H1 (cell line): ENCODE data around the gene CAPN8. TPM values are rescaled to one million over a fixed set of nuclear protein-coding genes. Genes with fewer than 3 reads are reported as not detected.
A peak's percentile ranks its signal among the peaks of the same experiment; 100 is the strongest.

Experiments used
- CTCF ChIA-PET: fragments of 300-600 bp; sonication (Branson Sonifier 250); formaldehyde crosslinking; loops from one replicate; lab custom pipeline; 2021; ENCODE audit not compliant: partially characterized antibody; lab: Charles Lee
- POLR2A ChIA-PET: fragments of 300-600 bp; sonication (Branson Sonifier 250); formaldehyde crosslinking; loops from one replicate; lab custom pipeline; 2021; ENCODE audit warnings: inconsistent platforms; ENCODE audit not compliant: partially characterized antibody; lab: Charles Lee
- DNase-seq, 2 experiments: peaks; one replicate each; pipeline versions ENCODE4 v3.0.0 to v3.0.0-alpha.2; 2010 to 2022; ENCODE audit warnings: low spot score in 2 of 2, low read depth in 1 of 2, mixed read lengths in 1 of 2
- FAIRE-seq: peaks from 2 replicates; lab custom pipeline; 2011; peaks lifted over from hg19 to GRCh38; lab: Jason Lieb, UNC
- H2AFZ ChIP-seq: 2 replicates; pipeline ENCODE4 v1.8.1; 2012; ENCODE audit warnings: low read length, inconsistent platforms
- H2AK5ac ChIP-seq: 2 replicates; pipeline ENCODE4 v1.6.1; 2013; ENCODE audit warnings: low read depth, low read length
- H2BK120ac ChIP-seq: replicated peaks from 2 replicates; pipeline ENCODE3; 2013; ENCODE audit warnings: low read depth, low read length, inconsistent platforms
- H2BK12ac ChIP-seq: 2 replicates; pipeline ENCODE4 v1.6.1; 2013; ENCODE audit warnings: low read depth, low read length
- H2BK15ac ChIP-seq: 2 replicates; pipeline ENCODE4 v1.6.1; 2013; ENCODE audit warnings: low read length
- H2BK20ac ChIP-seq: 2 replicates; pipeline ENCODE4 v1.6.1; 2013; ENCODE audit warnings: low read length
- H2BK5ac ChIP-seq: 2 replicates; pipeline ENCODE4 v1.6.1; 2013; ENCODE audit warnings: low read depth, low read length
- H3K14ac ChIP-seq: 2 replicates; pipeline ENCODE4 v1.6.1; 2013; ENCODE audit warnings: inconsistent platforms; ENCODE audit not compliant: insufficient read length
- H3K18ac ChIP-seq: 2 replicates; pipeline ENCODE4 v1.6.1; 2013; ENCODE audit warnings: low read length; ENCODE audit errors: extremely low read depth
- H3K23ac ChIP-seq: 2 replicates; pipeline ENCODE4 v1.6.1; 2013; ENCODE audit warnings: inconsistent platforms; ENCODE audit not compliant: insufficient read length
- H3K23me2 ChIP-seq: 2 replicates; pipeline ENCODE4 v1.6.1; 2013; ENCODE audit warnings: low read depth, low read length
- H3K27ac ChIP-seq: 2 replicates; pipeline ENCODE4 v1.6.1; 2011; ENCODE audit warnings: low read depth, low read length, inconsistent platforms
- H3K27me3 ChIP-seq, 4 experiments: replicated peaks in 1 of 4; 1 replicate in 1 of 4; 2 replicates in 3 of 4; pipeline versions ENCODE4 v1.6.1 to v1.8.1; 2011 to 2013; ENCODE audit warnings: low read length in 3 of 4, mild to moderate bottlenecking in 3 of 4, inconsistent platforms in 2 of 4, mixed read lengths in 2 of 4, moderate library complexity in 1 of 4; ENCODE audit not compliant: control insufficient read depth in 3 of 4, insufficient read depth in 3 of 4; ENCODE audit errors: extremely low read depth in 1 of 4
- H3K36me3 ChIP-seq, 4 experiments: 2 replicates each; pipeline versions ENCODE4 v1.6.1 to v1.8.1; 2011 to 2013; ENCODE audit warnings: mild to moderate bottlenecking in 4 of 4, low read length in 3 of 4, moderate library complexity in 2 of 4, control low read depth in 1 of 4, inconsistent platforms in 1 of 4; ENCODE audit not compliant: insufficient read depth in 4 of 4, control insufficient read depth in 2 of 4
- H3K4ac ChIP-seq: replicated peaks from 2 replicates; pipeline ENCODE3; 2013; ENCODE audit warnings: low read length, low read depth, mixed read lengths, inconsistent platforms; ENCODE audit not compliant: insufficient read length
- H3K4me1 ChIP-seq, 4 experiments: replicated peaks in 1 of 4; 1 replicate in 1 of 4; 2 replicates in 3 of 4; pipeline versions ENCODE4 v1.6.1 to v1.8.1; 2011 to 2013; ENCODE audit warnings: low read length in 3 of 4, inconsistent platforms in 2 of 4, mixed read lengths in 1 of 4; ENCODE audit not compliant: insufficient read depth in 4 of 4, control insufficient read depth in 3 of 4
- H3K4me2 ChIP-seq, 2 experiments: 2 replicates each; pipeline versions ENCODE4 v1.6.1 to v1.8.1; 2011 to 2013; ENCODE audit warnings: low read depth in 2 of 2, low read length in 2 of 2, control low read depth in 1 of 2, inconsistent platforms in 1 of 2, mild to moderate bottlenecking in 1 of 2; ENCODE audit not compliant: insufficient read depth in 1 of 2
- H3K4me3 ChIP-seq, 4 experiments: fragments of 200-600, 300-600 bp in 1 of 4; sonication (generic), shearing (Covaris generic), sonication (Bioruptor Twin) in 1 of 4; 2 replicates each; pipeline versions ENCODE4 v1.5.1 to v1.8.1; 2011 to 2016; ENCODE audit warnings: low read length in 4 of 4, low read depth in 3 of 4, control low read depth in 2 of 4, inconsistent platforms in 2 of 4, mild to moderate bottlenecking in 2 of 4, mixed read lengths in 1 of 4, moderate library complexity in 1 of 4; ENCODE audit not compliant: insufficient read depth in 2 of 4; ENCODE audit errors: extremely low read depth in 1 of 4
- H3K56ac ChIP-seq: replicated peaks from 2 replicates; pipeline ENCODE3; 2013; ENCODE audit warnings: low read depth, mild to moderate bottlenecking, mixed read lengths, low read length, inconsistent platforms; ENCODE audit not compliant: insufficient read length
- H3K79me1 ChIP-seq: 2 replicates; pipeline ENCODE4 v1.6.1; 2013; ENCODE audit warnings: low read depth, low read length, control low read depth
- H3K79me2 ChIP-seq, 2 experiments: 2 replicates each; pipeline versions ENCODE4 v1.6.1 to v1.8.1; 2012 to 2013; ENCODE audit warnings: low read length in 2 of 2, mild to moderate bottlenecking in 2 of 2, inconsistent platforms in 1 of 2; ENCODE audit not compliant: insufficient read depth in 2 of 2, control insufficient read depth in 1 of 2
- H3K9ac ChIP-seq, 4 experiments: replicated peaks in 1 of 4; 1 replicate in 1 of 4; 2 replicates in 3 of 4; pipeline versions ENCODE4 v1.6.1 to v1.8.1; 2011 to 2013; ENCODE audit warnings: low read depth in 3 of 4, low read length in 3 of 4, control low read depth in 2 of 4, mild to moderate bottlenecking in 2 of 4, moderate library complexity in 2 of 4, inconsistent platforms in 1 of 4; ENCODE audit errors: extremely low read depth in 1 of 4
- H3K9me3 ChIP-seq, 2 experiments: 2 replicates each; pipeline versions ENCODE4 v1.6.1 to v1.8.1; 2012 to 2013; ENCODE audit warnings: mild to moderate bottlenecking in 2 of 2, moderate library complexity in 2 of 2, control low read depth in 1 of 2, inconsistent platforms in 1 of 2, low read depth in 1 of 2, low read length in 1 of 2, mixed read lengths in 1 of 2; ENCODE audit not compliant: insufficient read depth in 2 of 2
- H4K20me1 ChIP-seq, 2 experiments: replicated peaks in 1 of 2; 2 replicates each; pipeline versions ENCODE3 to v1.8.1; 2011 to 2013; ENCODE audit warnings: inconsistent platforms in 2 of 2, low read length in 2 of 2, mild to moderate bottlenecking in 1 of 2; ENCODE audit not compliant: insufficient read depth in 2 of 2, control insufficient read depth in 1 of 2
- H4K5ac ChIP-seq: 2 replicates; pipeline ENCODE4 v1.6.1; 2013; ENCODE audit warnings: low read length, low read depth, mixed read lengths, inconsistent platforms; ENCODE audit not compliant: insufficient read length
- H4K8ac ChIP-seq: 2 replicates; pipeline ENCODE4 v1.8.0; 2013; ENCODE audit warnings: mild to moderate bottlenecking, moderate library complexity, low read length, inconsistent platforms; ENCODE audit not compliant: insufficient read depth; ENCODE audit errors: extremely low read depth
- H4K91ac ChIP-seq: replicated peaks from 2 replicates; pipeline ENCODE3; 2013; ENCODE audit warnings: low read length, mixed read lengths, inconsistent platforms; ENCODE audit not compliant: insufficient read length
- BRCA1 ChIP-seq: IDR thresholded peaks from 2 replicates; pipeline ENCODE4 v1.6.1; 2012; ENCODE audit warnings: low read depth, low read length, improper control_type of control experiment
- CHD1 ChIP-seq: IDR thresholded peaks from 2 replicates; pipeline ENCODE4 v1.6.1; 2012; ENCODE audit warnings: low read depth, low read length, improper control_type of control experiment
- PHF8 ChIP-seq: fragments of 200-600 bp; sonication (generic); conservative IDR thresholded peaks from 2 replicates; pipeline ENCODE4 v1.7.1; 2012; ENCODE audit warnings: low read depth, mild to moderate bottlenecking, inconsistent platforms, low read length, moderate library complexity
- SUZ12 ChIP-seq: fragments of 200-600 bp; sonication (generic); IDR thresholded peaks from 2 replicates; pipeline ENCODE4 v1.6.1; 2012; ENCODE audit warnings: mild to moderate bottlenecking, inconsistent platforms, low read length, moderate library complexity, mixed read lengths
- WGBS, 2 experiments: shearing (Covaris generic) in 1 of 2; methylation state at CpG; one replicate each; pipeline versions ENCODE4 v1.1.6 to v1.1.7; 2013 to 2015; ENCODE audit warnings: low lambda C conversion rate in 2 of 2, mixed read lengths in 2 of 2, inconsistent platforms in 1 of 2, low coverage in 1 of 2, missing lambda C conversion rate in 1 of 2; ENCODE audit not compliant: insufficient replicate concordance in 2 of 2, insufficient coverage in 1 of 2, insufficient read length in 1 of 2; ENCODE audit errors: extremely low coverage in 1 of 2, missing lambda C conversion rate in 1 of 2; 5-methylcytosine and 5-hydroxymethylcytosine counted together
- polyA plus RNA-seq, 7 experiments: library from polyadenylated mRNA; depleted of rRNA in 3 of 7; stranded (reverse) in 5 of 7; unstranded in 2 of 7; fragments of >200 nt in 5 of 7; fragments of 200-250 nt in 2 of 7; gene quantifications; 1 replicate in 5 of 7; 2 replicates in 1 of 7; 4 replicates in 1 of 7; pipeline versions ENCODE4 v1.2.1 to v1.2.3, GENCODE V29; 2011 to 2013; ENCODE audit warnings: missing spikeins in 2 of 7, mixed read lengths in 2 of 7
- total RNA-seq: library from RNA; stranded (reverse); fragmentation: NEBNext Ultra II Directional; extraction: Animal tissue kit (Norgen Biotek cat#: 25700); gene quantifications from 2 replicates; pipeline ENCODE4 v1.2.1, GENCODE V29; 2021

Gene CAPN8
- total and polyA plus RNA-seq, 2 of the 8 experiments (the other 6 are each of a cell fraction or from before 2014, with no cell fraction given), result 0.20 to 0.26 TPM

GRCh38 chr1:223645903-223646302, 19.6 kb downstream of the CAPN8 start:
- no peak overlapping the region for H3K27ac ChIP-seq
- H4K20me1 ChIP-seq, result no peaks in the 10 kb centered on the region
- peak overlapping the region; percentile 76; the same call in 1 of the 2 replicates for H2BK20ac ChIP-seq
- H3K9ac ChIP-seq, result no peak overlapping the region
- H3K23me2 ChIP-seq, result no peaks in the 10 kb centered on the region
- no peaks in the 10 kb centered on the region for H3K9me3 ChIP-seq
- no peaks in the 10 kb centered on the region for H3K27me3 ChIP-seq
- H3K14ac ChIP-seq, result no peak overlapping the region
- H3K18ac ChIP-seq, result no peak overlapping the region
- 0 out of 2 replicates have a peak overlapping the region, but pooled peaks have one; percentile 35 for H2BK5ac ChIP-seq
- no peak overlapping the region for H4K5ac ChIP-seq
- no peak overlapping the region for H4K8ac ChIP-seq
- peak overlapping the region; percentile 40; the same call in 1 of the 2 replicates for H2BK12ac ChIP-seq
- H3K23ac ChIP-seq, result no peak overlapping the region
- H3K4me1 ChIP-seq, result peaks cover 8 to 18% (median 10%) of the 10 kb centered on the region in 4 experiments; a peak in 6 of 7 replicates
- H3K56ac ChIP-seq, result no peak overlapping the region
- no peak overlapping the region for H3K4ac ChIP-seq
- no peak for FAIRE-seq
- no peak overlapping the region for H3K4me2 ChIP-seq
- no peak overlapping the region for H2AK5ac ChIP-seq
- ChIA-PET CTCF (interaction anchor here (0.5 to 3.5 kb wide), 6 partner anchors 14 to 145 kb away, joined by 3 to 12 read pairs (median 3); no protein-coding TSS in a partner anchor), POLR2A (no interaction called here)
- WGBS, 2 experiments, result 74% methylated on average over 3 of the region's 3 CpGs; no CpG with 5 or more reads in 1 of the 2 experiments
- peak overlapping the region; percentile 37; the same call in 1 of the 2 replicates for H2BK15ac ChIP-seq
- H2BK120ac ChIP-seq, result peak overlapping the region; percentile 35
- no peaks in the 10 kb centered on the region for H3K36me3 ChIP-seq
- no peaks in the 10 kb centered on the region for H3K79me2 ChIP-seq
- H3K4me3 ChIP-seq, result no peak overlapping the region
- no peaks in the 10 kb centered on the region for H3K79me1 ChIP-seq
- TF ChIP-seq CHD1 (no peak), PHF8 (no peak), SUZ12 (no peak), BRCA1 (no peak)
- peak overlapping the region; percentile 61 for H4K91ac ChIP-seq
- H2AFZ ChIP-seq, result no peak overlapping the region
- no peak for DNase-seq
